A673 (cell line): ENCODE data around the gene IRAK4. TPM values are rescaled to one million over a fixed set of nuclear protein-coding genes. Genes with fewer than 3 reads are reported as not detected.

Experiments
- BruUV-seq: library from RNA; stranded (reverse); fragments of 400-500 nt; replicated peaks from 2 replicates; lab custom pipeline; 2021; lab: Mats Ljungman, UMichigan
- CTCF ChIA-PET: fragments of 300-600 bp; sonication (Branson Sonifier 250); formaldehyde crosslinking; loops from one replicate; lab custom pipeline; 2022; ENCODE audit warnings: antibody characterized with exemption; lab: Charles Lee
- POLR2A ChIA-PET: fragments of 300-600 bp; sonication (Branson Sonifier 250); formaldehyde crosslinking; loops from one replicate; lab custom pipeline; 2022; ENCODE audit warnings: antibody characterized with exemption; ENCODE audit not compliant: low non-redundant PET; lab: Charles Lee
- DNase-seq: peaks from one replicate; pipeline ENCODE4 v3.0.0-alpha.2; 2015; ENCODE audit warnings: low spot score
- H3K27ac ChIP-seq: fragments of 200-600 bp; sonication (generic); 2 replicates; pipeline ENCODE4 v1.5.1; 2016; ENCODE audit warnings: mixed run types, low read depth, mild to moderate bottlenecking, mixed read lengths, antibody characterized with exemption, low read length; ENCODE audit not compliant: poor library complexity, severe bottlenecking
- H3K27me3 ChIP-seq: fragments of 200-600 bp; sonication (generic); replicated peaks from 2 replicates; pipeline ENCODE4 v1.6.1; 2017; ENCODE audit warnings: mixed run types, low read depth, mild to moderate bottlenecking, mixed read lengths, antibody characterized with exemption, low read length; ENCODE audit not compliant: insufficient read depth, poor library complexity
- H3K36me3 ChIP-seq: fragments of 200-600 bp; sonication (generic); 2 replicates; pipeline ENCODE4 v1.6.1; 2016; ENCODE audit warnings: mixed run types, mild to moderate bottlenecking, mixed read lengths, antibody characterized with exemption, low read length; ENCODE audit not compliant: insufficient read depth, poor library complexity, severe bottlenecking
- H3K4me1 ChIP-seq: fragments of 200-600 bp; sonication (generic); 2 replicates; pipeline ENCODE4 v1.6.1; 2017; ENCODE audit warnings: mixed run types, mild to moderate bottlenecking, mixed read lengths, antibody characterized with exemption, low read length; ENCODE audit not compliant: insufficient read depth, poor library complexity, severe bottlenecking
- H3K4me3 ChIP-seq: fragments of 200-600 bp; sonication (generic); 2 replicates; pipeline ENCODE4 v1.5.1; 2016; ENCODE audit warnings: low read depth, mixed run types, mild to moderate bottlenecking, mixed read lengths, low read length; ENCODE audit not compliant: poor library complexity, severe bottlenecking
- H3K9me3 ChIP-seq: fragments of 200-600 bp; sonication (generic); 2 replicates; pipeline ENCODE4 v1.6.1; 2016; ENCODE audit warnings: mixed run types, low read depth, mild to moderate bottlenecking, mixed read lengths, antibody characterized with exemption, low read length; ENCODE audit not compliant: poor library complexity, severe bottlenecking
- EZH2 ChIP-seq: fragments of 200-600 bp; sonication (generic); IDR thresholded peaks from 2 replicates; pipeline ENCODE4 v1.6.1; 2017; ENCODE audit warnings: borderline replicate concordance, low read depth, mild to moderate bottlenecking, mixed read lengths, antibody characterized with exemption, low read length; ENCODE audit not compliant: poor library complexity, severe bottlenecking
- intact Hi-C: fragments of 100-400 bp; cut with micrococcal nuclease; formaldehyde crosslinking; loops from one replicate; pipeline ENCODE4 v1.10.0; 2022; ENCODE audit not compliant: unreplicated experiment
- total RNA-seq: library from RNA; stranded (reverse); gene quantifications from 2 replicates; pipeline ENCODE4 v1.2.3, GENCODE V29; 2021
- TF ChIP-seq, protein P1 (sequence below): fragments of 300-800, 200-600 bp; sonication (generic); conservative IDR thresholded peaks from 2 replicates; pipeline ENCODE4 v1.5.1; 2017; ENCODE audit warnings: low read depth, mild to moderate bottlenecking, antibody characterized with exemption, low read length, moderate library complexity, mixed read lengths

IRAK4 gene
- total RNA-seq, 1 experiment from 2014 or later, result 11.3 TPM

DNA sequence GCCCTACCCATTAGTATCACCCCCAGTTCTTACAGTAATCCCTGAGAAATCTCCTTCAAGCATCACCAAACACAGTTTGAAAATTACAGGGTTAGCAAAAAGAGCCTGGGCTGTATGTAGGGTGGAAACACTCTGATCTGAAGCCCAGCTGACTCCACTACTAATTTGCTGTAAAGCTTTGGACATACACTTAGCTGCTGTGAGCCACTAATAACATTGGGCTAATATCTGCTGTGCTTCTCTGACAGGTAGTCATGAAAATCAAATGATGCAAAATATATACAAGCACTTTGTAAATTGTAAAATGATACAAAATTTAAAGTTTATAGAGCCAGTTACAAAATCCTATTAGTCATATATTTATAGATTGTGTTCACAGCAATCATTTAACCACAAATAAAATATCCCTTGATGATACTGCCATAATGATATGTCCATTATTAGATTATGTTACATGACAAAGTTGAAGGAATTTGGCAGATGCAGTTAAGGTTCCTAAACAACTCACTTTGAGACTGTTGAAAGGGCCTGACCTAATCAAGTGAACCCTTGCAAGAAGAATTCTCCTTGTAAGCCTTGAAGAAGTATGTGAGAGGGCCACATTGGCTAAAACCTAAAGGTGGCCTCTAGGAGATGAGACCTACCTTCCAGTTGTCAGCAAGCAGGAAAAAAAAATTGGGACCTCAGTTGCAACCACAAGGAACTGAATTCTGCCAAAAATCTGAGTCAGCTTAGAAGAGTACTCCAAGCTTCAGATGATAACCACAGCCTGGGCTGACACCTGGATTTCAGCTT lies 28.3 kb downstream of the IRAK4 start:
- ChIA-PET CTCF (no interaction called here), POLR2A (no interaction called here)
- intact Hi-C loops, result no loop called here
- Histone ChIP-seq H3K36me3 (peaks cover 3% of the 10 kb centered on the region), H3K27me3 (no peaks in the 10 kb centered on the region), H3K4me3 (no peak overlapping the region), H3K9me3 (no peaks in the 10 kb centered on the region), H3K27ac (no peak overlapping the region), H3K4me1 (no peaks in the 10 kb centered on the region)
- BruUV-seq, result TSS peak; percentile 47
- TF ChIP-seq, protein P1, sequence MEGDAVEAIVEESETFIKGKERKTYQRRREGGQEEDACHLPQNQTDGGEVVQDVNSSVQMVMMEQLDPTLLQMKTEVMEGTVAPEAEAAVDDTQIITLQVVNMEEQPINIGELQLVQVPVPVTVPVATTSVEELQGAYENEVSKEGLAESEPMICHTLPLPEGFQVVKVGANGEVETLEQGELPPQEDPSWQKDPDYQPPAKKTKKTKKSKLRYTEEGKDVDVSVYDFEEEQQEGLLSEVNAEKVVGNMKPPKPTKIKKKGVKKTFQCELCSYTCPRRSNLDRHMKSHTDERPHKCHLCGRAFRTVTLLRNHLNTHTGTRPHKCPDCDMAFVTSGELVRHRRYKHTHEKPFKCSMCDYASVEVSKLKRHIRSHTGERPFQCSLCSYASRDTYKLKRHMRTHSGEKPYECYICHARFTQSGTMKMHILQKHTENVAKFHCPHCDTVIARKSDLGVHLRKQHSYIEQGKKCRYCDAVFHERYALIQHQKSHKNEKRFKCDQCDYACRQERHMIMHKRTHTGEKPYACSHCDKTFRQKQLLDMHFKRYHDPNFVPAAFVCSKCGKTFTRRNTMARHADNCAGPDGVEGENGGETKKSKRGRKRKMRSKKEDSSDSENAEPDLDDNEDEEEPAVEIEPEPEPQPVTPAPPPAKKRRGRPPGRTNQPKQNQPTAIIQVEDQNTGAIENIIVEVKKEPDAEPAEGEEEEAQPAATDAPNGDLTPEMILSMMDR, result no peak
- TF ChIP-seq EZH2, result no peak
- no peak for DNase-seq

DNA sequence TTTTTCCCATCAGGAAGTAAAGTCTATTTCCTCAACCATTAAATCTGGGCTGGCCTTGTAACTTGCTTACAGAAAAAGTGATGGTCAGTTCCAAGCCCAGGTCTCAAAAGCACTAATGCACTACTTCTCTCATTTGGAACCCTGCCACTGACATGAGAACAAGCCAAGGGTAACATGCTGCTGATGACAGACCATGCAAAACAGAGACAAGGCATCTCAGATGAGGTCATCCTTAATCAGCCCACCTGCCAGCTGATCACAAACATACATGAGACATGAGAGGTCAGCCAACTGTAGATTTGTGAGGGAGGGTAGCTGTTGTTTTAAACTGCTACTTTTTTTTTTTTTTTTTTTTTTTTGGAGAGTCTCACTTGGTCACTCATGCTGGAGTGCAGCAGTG lies 31.2 kb downstream of the IRAK4 start:
- ChIA-PET POLR2A (no interaction called here), CTCF (no interaction called here)
- Histone ChIP-seq H3K36me3 (peaks cover under 1% of the 10 kb centered on the region), H3K9me3 (no peaks in the 10 kb centered on the region), H3K4me1 (no peaks in the 10 kb centered on the region), H3K4me3 (no peak overlapping the region), H3K27me3 (no peaks in the 10 kb centered on the region), H3K27ac (no peak overlapping the region)
- TF ChIP-seq EZH2, result no peak
- TF ChIP-seq, protein P1, result no peak
- no TSS peak for BruUV-seq
- intact Hi-C loops, result no loop called here
- peak; percentile 2 for DNase-seq

DNA sequence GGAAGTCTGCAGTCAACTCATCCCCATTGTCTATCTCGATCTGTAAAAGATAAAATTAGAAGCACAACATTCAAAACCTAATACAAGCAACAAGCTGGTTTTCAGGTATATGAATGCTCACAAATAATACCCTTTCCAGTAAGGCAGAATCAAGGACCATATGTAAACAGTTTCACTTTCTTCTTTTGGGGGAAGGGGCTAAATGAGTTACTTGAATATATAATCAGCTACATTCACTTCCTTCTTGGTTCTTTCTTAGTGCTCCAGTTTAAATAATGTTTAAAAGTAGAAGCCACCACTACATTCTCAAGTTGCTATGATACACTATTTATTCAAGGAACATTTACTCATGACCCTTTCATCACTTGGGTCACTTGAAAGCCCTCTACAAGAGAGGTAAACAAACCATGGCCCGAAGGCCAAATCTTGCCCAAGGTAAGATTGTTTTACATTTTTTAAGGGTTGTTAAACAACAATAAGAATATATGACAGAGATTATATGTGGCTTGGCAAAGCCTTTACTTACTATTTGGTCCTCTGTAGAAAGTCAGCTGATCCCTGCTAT lies 37.0 kb downstream of the IRAK4 start:
- H3K27me3 ChIP-seq, result no peaks in the 10 kb centered on the region
- H3K4me3 ChIP-seq, result no peak overlapping the region
- no peak overlapping the region for H3K27ac ChIP-seq
- BruUV-seq, result no TSS peak
- H3K9me3 ChIP-seq, result no peaks in the 10 kb centered on the region
- intact Hi-C loops, result no loop called here
- H3K4me1 ChIP-seq, result no peaks in the 10 kb centered on the region
- CTCF ChIA-PET, result no interaction called here
- POLR2A ChIA-PET, result no interaction called here
- peaks cover 59% of the 10 kb centered on the region for H3K36me3 ChIP-seq
- DNase-seq, result no peak
- no peak for TF ChIP-seq EZH2
- TF ChIP-seq, protein P1, result no peak
